Gastrocnemius medialis (tissue), 4 donors: Measurements from ENCODE around the gene CDKN2B-AS1. TPM values are rescaled to one million over a fixed set of nuclear protein-coding genes. Genes with fewer than 3 reads are reported as not detected.

Experiments
- ATAC-seq, 2 donors: fragments of 150-250 bp; one replicate each; pipeline ENCODE4 v1.9.1; 2016
- DNase-seq, 2 donors: peaks; one replicate each; pipeline ENCODE4 v3.0.0-alpha.2; 2019
- H3K27ac ChIP-seq, 4 donors: fragments of 200-600 bp; sonication (generic); 1 replicate in 1 of 4; 2 replicates in 3 of 4; pipeline ENCODE4 v1.5.1; 2016 to 2018; ENCODE audit warnings: mild to moderate bottlenecking in 2 of 4, moderate library complexity in 1 of 4
- H3K27me3 ChIP-seq, 3 donors: fragments of 200-600 bp; sonication (generic) in 2 of 3; 1 replicate in 1 of 3; 2 replicates in 2 of 3; pipeline versions ENCODE4 v1.5.1 to v1.6.0; 2016 to 2019; ENCODE audit warnings: mild to moderate bottlenecking in 1 of 3, moderate library complexity in 1 of 3
- H3K36me3 ChIP-seq, 2 donors: fragments of 200-600 bp; sonication (generic) in 1 of 2; one replicate each; pipeline ENCODE4 v1.5.1; 2017 to 2018
- H3K4me1 ChIP-seq, 2 donors: fragments of 200-600 bp; sonication (generic) in 1 of 2; one replicate each; pipeline ENCODE4 v1.5.1; 2016 to 2017; ENCODE audit warnings: mild to moderate bottlenecking in 2 of 2
- H3K4me3 ChIP-seq, 4 donors: fragments of 200-600 bp; sonication (generic) in 3 of 4; 1 replicate in 1 of 4; 2 replicates in 3 of 4; pipeline ENCODE4 v1.5.1; 2016 to 2019; ENCODE audit warnings: mild to moderate bottlenecking in 2 of 4
- H3K9me3 ChIP-seq, 3 donors: fragments of 200-600 bp; sonication (generic) in 2 of 3; 1 replicate in 1 of 3; 2 replicates in 2 of 3; pipeline ENCODE4 v1.5.1; 2016 to 2019
- CTCF ChIP-seq, 5 experiments: fragments of 450-650 bp in 3 of 5; fragments of 200-600 bp in 2 of 5; sonication (generic) in 2 of 5; IDR thresholded peaks in 4 of 5; conservative IDR thresholded peaks in 1 of 5; 1 replicate in 4 of 5; 2 replicates in 1 of 5; pipeline ENCODE4 v1.5.1; 2016 to 2019; ENCODE audit warnings: antibody characterized with exemption in 5 of 5, mild to moderate bottlenecking in 3 of 5, moderate library complexity in 3 of 5
- POLR2A ChIP-seq, 2 donors: fragments of 450-650 bp; IDR thresholded peaks; one replicate each; pipeline ENCODE4 v1.6.1; 2017; ENCODE audit warnings: antibody characterized with exemption in 2 of 2, mild to moderate bottlenecking in 2 of 2, moderate library complexity in 2 of 2
- in situ Hi-C, 4 donors: fragments of 200-750 bp; cut with MboI; loops; one replicate each; pipeline versions ENCODE4 v1.15.0 to v1.8.0; 2017; ENCODE audit warnings: low sequenced_read_pairs in 4 of 4
- intact Hi-C: fragments of 100-400 bp; cut with DNase I; formaldehyde crosslinking; loops from one replicate; pipeline ENCODE4 v1.15.1; 2023; ENCODE audit warnings: low total_unique reads
- total RNA-seq, 4 donors: library from RNA; depleted of rRNA; stranded (reverse); fragments of >200 nt; gene quantifications; one replicate each; pipeline versions ENCODE4 v1.1.0 to v1.2.3, GENCODE V29; 2016

CDKN2B-AS1 gene
- total RNA-seq, 4 donors from 2014 or later: 0.46 TPM; not detected in 3

- Histone ChIP-seq H3K4me3 (no peak overlapping the region), H3K9me3 (no peaks in the 10 kb centered on the region), H3K27me3 (peaks cover 95 to 96% (median 95%) of the 10 kb centered on the region in 3 donors), H3K4me1 (peaks cover 11 to 14% of the 10 kb centered on the region in 2 donors), H3K27ac (no peak overlapping the region), H3K36me3 (no peaks in the 10 kb centered on the region)
- TF ChIP-seq POLR2A (IDR thresholded peaks at IDR 0.05): no peak
- TF ChIP-seq CTCF (IDR thresholded peaks at IDR 0.05 in 4 of 5, conservative IDR thresholded peaks at IDR 0.05 in 1 of 5): no peak
- in situ Hi-C loops (no loop called here), intact Hi-C loops (no loop called here)
- DNase-seq (no peak), ATAC-seq (no peak)
These were observed 26.9 kb upstream of the CDKN2B-AS1 start for GRCh38 chr9:21967702-21968101.

- no peaks in the 10 kb centered on the region for H3K9me3 ChIP-seq
- no peak overlapping the region for H3K4me3 ChIP-seq
- DNase-seq: no peak
- no peaks in the 10 kb centered on the region for H3K36me3 ChIP-seq
- peaks cover 96 to 100% (median 100%) of the 10 kb centered on the region in 3 donors for H3K27me3 ChIP-seq
- TF ChIP-seq CTCF (IDR thresholded peaks at IDR 0.05 in 4 of 5, conservative IDR thresholded peaks at IDR 0.05 in 1 of 5): no peak
- intact Hi-C loops: no loop called here
- no peak for ATAC-seq
- in situ Hi-C loops: no loop called here
- H3K4me1 ChIP-seq: peaks cover 11 to 14% of the 10 kb centered on the region in 2 donors
- no peak overlapping the region for H3K27ac ChIP-seq
These were observed 26.1 kb upstream of the CDKN2B-AS1 start for GRCh38 chr9:21968331-21969010.

GRCh38 chr9:21969011-21969940 is 25.3 kb upstream of the CDKN2B-AS1 start:
- no peak for TF ChIP-seq POLR2A (IDR thresholded peaks at IDR 0.05)
- no peak for TF ChIP-seq CTCF (IDR thresholded peaks at IDR 0.05 in 4 of 5, conservative IDR thresholded peaks at IDR 0.05 in 1 of 5)
- Histone ChIP-seq H3K4me1 (peaks cover 12 to 15% of the 10 kb centered on the region in 2 donors), H3K4me3 (no peak overlapping the region), H3K27ac (no peak overlapping the region), H3K36me3 (no peaks in the 10 kb centered on the region), H3K27me3 (peaks cover 96 to 100% (median 100%) of the 10 kb centered on the region in 3 donors), H3K9me3 (no peaks in the 10 kb centered on the region)
- intact Hi-C loops (no loop called here), in situ Hi-C loops (no loop called here)
- ATAC-seq (no peak), DNase-seq (no peak)

- DNase-seq (no peak), ATAC-seq (no peak)
- no peak overlapping the region for H3K4me3 ChIP-seq
- intact Hi-C loops: no loop called here
- H3K4me1 ChIP-seq: peaks cover 17 to 20% of the 10 kb centered on the region in 2 donors
- in situ Hi-C loops: no loop called here
- no peaks in the 10 kb centered on the region for H3K36me3 ChIP-seq
- H3K9me3 ChIP-seq: no peaks in the 10 kb centered on the region
- H3K27ac ChIP-seq: no peak overlapping the region
- peaks cover 96 to 100% (median 100%) of the 10 kb centered on the region in 3 donors for H3K27me3 ChIP-seq
- TF ChIP-seq CTCF (IDR thresholded peaks at IDR 0.05 in 4 of 5, conservative IDR thresholded peaks at IDR 0.05 in 1 of 5) (no peak), POLR2A (IDR thresholded peaks at IDR 0.05) (no peak)
These were observed 24.4 kb upstream of the CDKN2B-AS1 start for GRCh38 chr9:21969951-21970799.
